Heart left ventricle (tissue), 16 donors: Measurements from ENCODE around the gene KIF2C. TPM values are rescaled to one million over a fixed set of nuclear protein-coding genes. Genes with fewer than 3 reads are reported as not detected.

Experiments used
- ATAC-seq, 4 donors: fragments of 200-7000 bp; cut with Tn5 transposase; one replicate each; pipeline ENCODE4 v1.9.1; 2020 to 2022; ENCODE audit warnings: moderate library complexity in 4 of 4, mild to moderate bottlenecking in 3 of 4, moderate number of reproducible peaks in 1 of 4
- DNase-seq, 5 donors: peaks; one replicate each; pipeline ENCODE4 v3.0.0-alpha.2; 2020
- H3K27ac ChIP-seq, 12 donors: fragments of 200-600 bp; sonication (generic) in 4 of 12; one replicate each; pipeline versions ENCODE4 v1.5.0 to v1.8.0; 2016 to 2022; ENCODE audit warnings: mild to moderate bottlenecking in 2 of 12
- H3K27me3 ChIP-seq, 9 donors: fragments of 200-600 bp; sonication (generic) in 2 of 9; one replicate each; pipeline versions ENCODE4 v1.5.1 to v1.8.0; 2016 to 2022; ENCODE audit warnings: mild to moderate bottlenecking in 3 of 9
- H3K36me3 ChIP-seq, 9 donors: fragments of 200-600 bp; sonication (generic) in 2 of 9; one replicate each; pipeline versions ENCODE4 v1.5.0 to v1.8.0; 2018 to 2022; ENCODE audit warnings: mild to moderate bottlenecking in 2 of 9
- H3K4me1 ChIP-seq, 12 donors: fragments of 200-600 bp; sonication (generic) in 4 of 12; one replicate each; pipeline versions ENCODE4 v1.5.0 to v1.8.0; 2016 to 2022; ENCODE audit warnings: mild to moderate bottlenecking in 3 of 12
- H3K4me3 ChIP-seq, 12 donors: fragments of 200-600 bp; sonication (generic) in 4 of 12; one replicate each; pipeline versions ENCODE4 v1.5.0 to v1.8.0; 2017 to 2022; ENCODE audit warnings: mild to moderate bottlenecking in 9 of 12, moderate library complexity in 4 of 12
- H3K9me3 ChIP-seq, 12 donors: fragments of 200-600 bp; sonication (generic) in 4 of 12; one replicate each; pipeline versions ENCODE4 v1.5.0 to v1.8.0; 2016 to 2022; ENCODE audit warnings: mild to moderate bottlenecking in 1 of 12
- POLR2A ChIP-seq, 2 donors: fragments of 450-650 bp; IDR thresholded peaks; one replicate each; pipeline ENCODE4 v1.6.1; 2017; ENCODE audit warnings: antibody characterized with exemption in 2 of 2, mild to moderate bottlenecking in 2 of 2, moderate library complexity in 2 of 2
- WGBS, 4 donors: extraction: QIAGEN DNeasy Blood & Tissue Kit in 2 of 4; methylation state at CpG; one replicate each; pipeline versions ENCODE4 v1.1.5 to v1.1.7; 2013 to 2018; 5-methylcytosine and 5-hydroxymethylcytosine counted together
- intact Hi-C, 10 donors: fragments of 100-400 bp; cut with DNase I; formaldehyde crosslinking; loops; one replicate each; pipeline versions ENCODE4 v1.11.1 to v1.14.2; 2022
- polyA plus RNA-seq, 2 donors: library from polyadenylated mRNA; stranded (reverse); fragments of 200-250 nt; gene quantifications; one replicate each; pipeline ENCODE4 v1.2.3, GENCODE V29; 2013
- total RNA-seq, 9 donors: library from RNA; depleted of rRNA in 2 of 9; stranded (reverse); fragments of >200 nt in 2 of 9; fragmentation: NEBNext Ultra II Directional in 3 of 9; extraction: Animal tissue kit (Norgen Biotek cat#: 25700) in 3 of 9; gene quantifications; one replicate each; pipeline versions ENCODE4 v1.1.0 to v1.2.4, GENCODE V29; 2016 to 2023
- TF ChIP-seq, protein P1 (sequence below), 12 donors: fragments of 200-600 bp; sonication (generic) in 4 of 12; IDR thresholded peaks; one replicate each; pipeline versions ENCODE4 v1.5.0 to v1.8.0; 2018 to 2022; ENCODE audit warnings: antibody characterized with exemption in 12 of 12, mild to moderate bottlenecking in 5 of 12
- donor health status: ischemic (EF 13 %, LVEDD 7.1; RV severe dilation, severe dysfunction).
- donor health status: healthy with polysubstance abuse.
- donor health status: DM: no; HTN: yes; CAD: no.
- donor health status: DM: no; HTN: no; CAD: no.
- donor health status: ischemic (EF 25% LVEDD 6.9; RV normal size, moderate dysfunction).
- donor health status: ischemic (EF 25% LVEDD 5.7; RV mildly dilated, moderate dysfunction).
- donor health status: healthy.
- donor health status: DM: yes; HTN: yes; CAD: no.
- donor health status: ischemic (EF 35%, LVEDD 5.7; RV mildly dilated, moderate dysfunction).
- donor health status: nonischemic (EF 11% LVEDD 7.7; RV severe dilation, severe dysfunction).
- donor health status: DM: yes; HTN: yes; CAD: no.
- donor health status: PGD.
- donor health status: ischemic (EF 29% LVEDD 5.4; RV normal size, mild dysfunction).
- donor health status: nonischemic (EF 23%, LVEDD 6.1; RV moderate dilation, normal function).

Gene KIF2C
- total and polyA plus RNA-seq, 11 donors = 0.25 to 7.0 (median 0.97) TPM

- intact Hi-C loops = no loop called here
- TF ChIP-seq, protein P1, sequence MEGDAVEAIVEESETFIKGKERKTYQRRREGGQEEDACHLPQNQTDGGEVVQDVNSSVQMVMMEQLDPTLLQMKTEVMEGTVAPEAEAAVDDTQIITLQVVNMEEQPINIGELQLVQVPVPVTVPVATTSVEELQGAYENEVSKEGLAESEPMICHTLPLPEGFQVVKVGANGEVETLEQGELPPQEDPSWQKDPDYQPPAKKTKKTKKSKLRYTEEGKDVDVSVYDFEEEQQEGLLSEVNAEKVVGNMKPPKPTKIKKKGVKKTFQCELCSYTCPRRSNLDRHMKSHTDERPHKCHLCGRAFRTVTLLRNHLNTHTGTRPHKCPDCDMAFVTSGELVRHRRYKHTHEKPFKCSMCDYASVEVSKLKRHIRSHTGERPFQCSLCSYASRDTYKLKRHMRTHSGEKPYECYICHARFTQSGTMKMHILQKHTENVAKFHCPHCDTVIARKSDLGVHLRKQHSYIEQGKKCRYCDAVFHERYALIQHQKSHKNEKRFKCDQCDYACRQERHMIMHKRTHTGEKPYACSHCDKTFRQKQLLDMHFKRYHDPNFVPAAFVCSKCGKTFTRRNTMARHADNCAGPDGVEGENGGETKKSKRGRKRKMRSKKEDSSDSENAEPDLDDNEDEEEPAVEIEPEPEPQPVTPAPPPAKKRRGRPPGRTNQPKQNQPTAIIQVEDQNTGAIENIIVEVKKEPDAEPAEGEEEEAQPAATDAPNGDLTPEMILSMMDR (IDR thresholded peaks at IDR 0.05) = no peak
- TF ChIP-seq POLR2A (IDR thresholded peaks at IDR 0.05) = no peak
- no peaks in the 10 kb centered on the region for H3K36me3 ChIP-seq
- H3K27ac ChIP-seq = no peak overlapping the region
- ATAC-seq = no peak
- no peak overlapping the region for H3K4me3 ChIP-seq
- H3K9me3 ChIP-seq = no peaks in the 10 kb centered on the region
- no peak for DNase-seq
- H3K27me3 ChIP-seq = peaks cover 0 to 3% (median 0%) of the 10 kb centered on the region in 9 donors
- peaks cover 0 to 11% (median 0%) of the 10 kb centered on the region in 12 donors for H3K4me1 ChIP-seq
- WGBS, 4 donors = 81 to 88% (median 84%) methylated on average over 2 of the region's 2 CpGs
Observed at GRCh38 chr1:44705938-44706337, 33.7 kb upstream of the KIF2C start.

DNA sequence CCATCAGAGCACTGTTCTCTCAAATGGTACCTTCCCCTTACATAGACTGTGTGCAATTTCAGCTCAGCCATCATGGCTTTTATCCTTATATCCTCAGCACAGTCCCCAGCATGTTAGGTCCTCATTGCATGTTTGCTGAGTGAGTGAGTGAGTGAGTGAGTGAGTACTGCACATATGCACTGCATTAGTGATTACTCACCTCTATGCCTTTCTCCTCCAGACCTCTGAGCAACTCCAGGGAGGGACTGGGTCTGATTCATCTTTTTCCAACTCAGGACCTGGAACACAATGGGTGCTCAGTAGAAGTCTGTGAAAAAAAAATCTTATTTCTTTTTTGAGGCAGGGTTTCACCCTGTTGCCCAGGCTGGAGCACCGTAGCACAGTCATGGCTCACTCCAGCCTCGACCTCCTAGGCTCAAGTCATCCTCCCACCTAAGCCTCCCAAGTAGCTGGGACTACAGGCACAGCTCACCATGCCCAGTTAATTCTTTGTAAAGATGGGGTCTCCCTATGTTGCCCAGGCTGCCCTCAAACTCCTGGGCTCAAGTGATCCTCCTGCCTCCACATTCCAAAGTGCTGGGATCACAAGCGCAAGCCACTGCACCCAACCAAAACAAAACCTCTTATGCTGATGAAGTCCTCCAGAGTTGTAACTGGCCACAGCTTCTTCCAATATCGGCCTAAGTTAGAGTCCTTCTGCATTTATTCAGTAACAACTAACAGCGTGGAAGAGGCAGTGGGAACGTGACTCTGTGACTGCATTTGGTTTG is 32.3 kb upstream of the KIF2C start:
- TF ChIP-seq, protein P1 (IDR thresholded peaks at IDR 0.05) = no peak
- no peak for TF ChIP-seq POLR2A (IDR thresholded peaks at IDR 0.05)
- 88 to 96% (median 90%) methylated on average over 6 of the region's 6 CpGs for WGBS, 4 donors
- Histone ChIP-seq H3K9me3 (no peaks in the 10 kb centered on the region), H3K27me3 (peaks cover 0 to 3% (median 0%) of the 10 kb centered on the region in 9 donors), H3K27ac (no peak overlapping the region), H3K4me1 (peaks cover 0 to 11% (median 0%) of the 10 kb centered on the region in 12 donors), H3K4me3 (no peak overlapping the region), H3K36me3 (no peaks in the 10 kb centered on the region)
- intact Hi-C loops = no loop called here
- no peak for ATAC-seq
- DNase-seq = no peak

DNA sequence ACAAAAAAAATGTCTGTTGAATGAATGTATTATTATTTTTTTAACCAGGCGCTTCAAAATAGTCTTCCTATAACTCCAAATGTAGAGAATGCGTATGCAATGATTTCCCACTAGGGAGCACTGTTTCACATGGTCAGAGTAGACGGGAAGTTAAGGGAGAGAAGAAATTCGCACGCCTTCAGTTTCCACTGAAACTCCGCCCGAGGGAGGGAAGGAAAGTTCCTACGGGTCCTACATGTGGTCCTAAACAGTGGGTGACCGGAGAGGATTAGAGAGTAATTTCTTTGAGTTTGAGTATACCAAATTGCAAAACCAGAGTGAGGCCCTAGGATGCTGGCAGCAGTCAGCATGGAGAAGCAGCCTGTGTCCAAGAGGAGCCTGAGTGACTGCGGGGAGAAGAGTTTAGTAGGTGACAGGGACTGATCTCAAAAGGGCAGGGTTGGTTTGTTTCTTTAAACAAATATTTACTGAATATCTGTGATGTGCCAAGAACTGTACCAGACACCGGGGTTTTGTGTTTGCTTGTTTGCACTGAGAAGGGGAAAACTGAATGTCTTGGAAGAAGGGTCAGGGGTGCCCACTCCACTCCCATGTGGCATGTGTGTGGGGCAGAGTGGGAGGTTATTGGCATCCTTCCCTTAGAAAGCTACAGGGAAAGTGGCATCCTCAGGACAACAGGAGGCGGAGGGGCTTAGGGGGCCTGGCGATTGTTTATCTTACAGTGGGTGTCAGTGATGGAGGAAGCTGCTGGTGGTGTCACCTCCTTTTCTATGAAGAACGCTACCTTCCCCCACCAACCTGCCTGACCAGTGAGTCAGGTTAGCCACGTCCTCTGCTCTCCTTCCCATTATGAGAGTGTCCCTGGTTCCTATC is 31.4 kb upstream of the KIF2C start:
- ATAC-seq (peak; percentile 43 to 81 (median 72)), DNase-seq (peak in 1 of 5 donors; percentile 29)
- TF ChIP-seq, protein P1 (IDR thresholded peaks at IDR 0.05) = peak; percentile 44 to 78 (median 65)
- no peak for TF ChIP-seq POLR2A (IDR thresholded peaks at IDR 0.05)
- peaks cover 0 to 11% (median 0%) of the 10 kb centered on the region in 12 donors for H3K4me1 ChIP-seq
- no peaks in the 10 kb centered on the region for H3K36me3 ChIP-seq
- peak overlapping the region in 3 of 12 donors; percentile 20 to 31 (median 24) for H3K4me3 ChIP-seq
- H3K9me3 ChIP-seq = no peaks in the 10 kb centered on the region
- intact Hi-C loops = no loop called here
- H3K27me3 ChIP-seq = peaks cover 0 to 3% (median 0%) of the 10 kb centered on the region in 9 donors
- WGBS, 4 donors = 37 to 44% (median 41%) methylated on average over 15 of the region's 15 CpGs
- no peak overlapping the region for H3K27ac ChIP-seq

GRCh38 chr1:44713321-44713781 is 26.3 kb upstream of the KIF2C start:
- no peak for DNase-seq
- WGBS, 4 donors = 64 to 70% (median 67%) methylated on average over 6 of the region's 6 CpGs
- H3K27me3 ChIP-seq = peaks cover 0 to 3% (median 0%) of the 10 kb centered on the region in 9 donors
- TF ChIP-seq, protein P1 (IDR thresholded peaks at IDR 0.05) = no peak
- no peak for TF ChIP-seq POLR2A (IDR thresholded peaks at IDR 0.05)
- peaks cover 0 to 21% (median 0%) of the 10 kb centered on the region in 12 donors for H3K4me1 ChIP-seq
- no peak overlapping the region for H3K4me3 ChIP-seq
- ATAC-seq = no peak
- no peaks in the 10 kb centered on the region for H3K36me3 ChIP-seq
- intact Hi-C loops = no loop called here
- no peak overlapping the region for H3K27ac ChIP-seq
- H3K9me3 ChIP-seq = no peaks in the 10 kb centered on the region
